Natural killer cell (primary cell): ENCODE data around the gene SHISAL1. TPM values are rescaled to one million over a fixed set of nuclear protein-coding genes. Genes with fewer than 3 reads are reported as not detected.
"Not testable (repeated sequence)": the region's sequence is repeated elsewhere in the genome, so short reads cannot be mapped to it uniquely, and the experiment has no call there.

ENCODE experiments used
- ATAC-seq, 3 donors: fragments of 150-1000 bp in 2 of 3; fragments of 200-7000 bp in 1 of 3; cut with Tn5 transposase; 1 replicate in 1 of 3; 2 replicates in 2 of 3; pipeline ENCODE4 v1.10.0; 2021; ENCODE audit warnings: mild to moderate bottlenecking in 2 of 3, moderate library complexity in 2 of 3
- DNase-seq, 2 donors: peaks; one replicate each; pipeline versions ENCODE4 v3.0.0 to v3.0.0-alpha.2; 2013 to 2021; ENCODE audit warnings: mixed read lengths in 1 of 2
- H3K27ac ChIP-seq: one replicate; pipeline ENCODE4 v1.5.1; 2013; ENCODE audit warnings: mild to moderate bottlenecking, low read length
- H3K27me3 ChIP-seq: one replicate; pipeline ENCODE4 v1.6.1; 2013; ENCODE audit warnings: low read length; ENCODE audit not compliant: control insufficient read depth, insufficient read depth
- H3K36me3 ChIP-seq: one replicate; pipeline ENCODE4 v1.6.1; 2013; ENCODE audit warnings: low read length; ENCODE audit not compliant: control insufficient read depth, insufficient read depth
- H3K4me1 ChIP-seq: one replicate; pipeline ENCODE4 v1.6.1; 2013; ENCODE audit warnings: low read length; ENCODE audit not compliant: control insufficient read depth, insufficient read depth
- H3K4me3 ChIP-seq: one replicate; pipeline ENCODE4 v1.5.1; 2013; ENCODE audit warnings: low read length
- H3K9me3 ChIP-seq: one replicate; pipeline ENCODE4 v1.6.1; 2013; ENCODE audit warnings: low read length; ENCODE audit not compliant: control insufficient read depth, insufficient read depth
- H3K27ac Mint-ChIP-seq, 2 donors: one replicate each; pipeline ENCODE4 v1.8.0; 2022; ENCODE audit warnings: mild to moderate bottlenecking in 2 of 2, mixed read lengths in 2 of 2, moderate library complexity in 1 of 2
- H3K27me3 Mint-ChIP-seq, 2 donors: one replicate each; pipeline ENCODE4 v1.8.0; 2022; ENCODE audit warnings: low read depth in 2 of 2, mixed read lengths in 2 of 2
- H3K36me3 Mint-ChIP-seq: one replicate; pipeline ENCODE4 v1.8.0; 2022; ENCODE audit warnings: mixed read lengths
- H3K4me1 Mint-ChIP-seq, 2 donors: one replicate each; pipeline ENCODE4 v1.8.0; 2022; ENCODE audit warnings: mixed read lengths in 2 of 2
- H3K4me3 Mint-ChIP-seq: one replicate; pipeline ENCODE4 v1.8.0; 2022; ENCODE audit warnings: mild to moderate bottlenecking, moderate library complexity, mixed read lengths
- H3K9me3 Mint-ChIP-seq, 2 donors: one replicate each; pipeline ENCODE4 v1.8.0; 2022; ENCODE audit warnings: mixed read lengths in 2 of 2
- WGBS: methylation state at CpG from one replicate; pipeline ENCODE4 v1.1.7; 2013; ENCODE audit warnings: missing lambda C conversion rate; ENCODE audit not compliant: insufficient coverage; 5-methylcytosine and 5-hydroxymethylcytosine counted together
- intact Hi-C: fragments of 100-400 bp; cut with micrococcal nuclease; formaldehyde crosslinking; loops from one replicate; pipeline ENCODE4 v1.14.2; 2022
- total RNA-seq, 4 donors: library from RNA; stranded (reverse); fragments of 120-200 nt in 1 of 4; gene quantifications; one replicate each; pipeline versions ENCODE4 v1.2.3 to v1.2.4, GENCODE V29; 2013 to 2022
- TF ChIP-seq, protein P1 (sequence below): fragments of 200-600 bp; IDR thresholded peaks from one replicate; pipeline ENCODE4 v1.8.0; 2022; ENCODE audit warnings: antibody characterized with exemption

The SHISAL1 gene
- total RNA-seq, 3 donors from 2014 or later (not counting 1 experiment from before 2014, with no cell fraction given), result not detected

DNA sequence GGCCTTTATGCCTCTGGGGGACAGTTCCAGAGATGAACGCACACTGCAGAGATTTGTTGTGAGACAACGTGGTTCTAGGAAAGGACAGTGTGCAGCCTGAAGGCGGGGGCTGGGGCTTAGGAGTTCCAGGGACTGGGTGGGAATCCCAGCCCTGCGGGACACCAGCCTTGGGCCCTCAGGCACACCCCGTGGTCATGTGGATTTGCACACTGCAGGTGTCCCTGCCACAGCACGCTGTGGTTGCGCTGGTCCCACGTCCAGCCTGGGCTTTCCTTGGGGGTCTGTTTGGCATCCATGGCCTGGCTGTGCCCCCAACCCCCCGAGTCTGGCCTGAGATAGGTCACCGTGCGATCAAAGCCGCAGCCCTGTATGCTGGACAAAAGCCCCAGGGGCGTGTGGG is 7.3 kb downstream of the SHISAL1 start:
- intact Hi-C loops, result no loop called here
- no peaks in the 10 kb centered on the region for H3K4me1 Mint-ChIP-seq
- DNase-seq (no peak), ATAC-seq (no peak)
- H3K9me3 Mint-ChIP-seq, result no peaks in the 10 kb centered on the region
- H3K27me3 Mint-ChIP-seq, result no peaks in the 10 kb centered on the region
- no peaks in the 10 kb centered on the region for H3K36me3 ChIP-seq
- no peak overlapping the region for H3K27ac ChIP-seq
- H3K4me3 ChIP-seq, result no peak overlapping the region
- TF ChIP-seq, protein P1, sequence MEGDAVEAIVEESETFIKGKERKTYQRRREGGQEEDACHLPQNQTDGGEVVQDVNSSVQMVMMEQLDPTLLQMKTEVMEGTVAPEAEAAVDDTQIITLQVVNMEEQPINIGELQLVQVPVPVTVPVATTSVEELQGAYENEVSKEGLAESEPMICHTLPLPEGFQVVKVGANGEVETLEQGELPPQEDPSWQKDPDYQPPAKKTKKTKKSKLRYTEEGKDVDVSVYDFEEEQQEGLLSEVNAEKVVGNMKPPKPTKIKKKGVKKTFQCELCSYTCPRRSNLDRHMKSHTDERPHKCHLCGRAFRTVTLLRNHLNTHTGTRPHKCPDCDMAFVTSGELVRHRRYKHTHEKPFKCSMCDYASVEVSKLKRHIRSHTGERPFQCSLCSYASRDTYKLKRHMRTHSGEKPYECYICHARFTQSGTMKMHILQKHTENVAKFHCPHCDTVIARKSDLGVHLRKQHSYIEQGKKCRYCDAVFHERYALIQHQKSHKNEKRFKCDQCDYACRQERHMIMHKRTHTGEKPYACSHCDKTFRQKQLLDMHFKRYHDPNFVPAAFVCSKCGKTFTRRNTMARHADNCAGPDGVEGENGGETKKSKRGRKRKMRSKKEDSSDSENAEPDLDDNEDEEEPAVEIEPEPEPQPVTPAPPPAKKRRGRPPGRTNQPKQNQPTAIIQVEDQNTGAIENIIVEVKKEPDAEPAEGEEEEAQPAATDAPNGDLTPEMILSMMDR, result no peak
- 81% methylated on average over 13 of the region's 13 CpGs for WGBS
- H3K27me3 ChIP-seq, result no peaks in the 10 kb centered on the region
- H3K4me3 Mint-ChIP-seq, result no peak overlapping the region
- H3K36me3 Mint-ChIP-seq, result no peaks in the 10 kb centered on the region
- no peak overlapping the region for H3K27ac Mint-ChIP-seq
- H3K4me1 ChIP-seq, result no peaks in the 10 kb centered on the region
- no peaks in the 10 kb centered on the region for H3K9me3 ChIP-seq

- H3K9me3 Mint-ChIP-seq, result no peaks in the 10 kb centered on the region
Measured at GRCh38 chr22:44304911-44305310, 7.8 kb downstream of the SHISAL1 start.

GRCh38 chr22:44304354-44304753 is 8.4 kb downstream of the SHISAL1 start:
- H3K27me3 Mint-ChIP-seq, result peaks cover 0 to 4% of the 10 kb centered on the region in 2 donors
- H3K36me3 Mint-ChIP-seq, result no peaks in the 10 kb centered on the region
- no peaks in the 10 kb centered on the region for H3K27me3 ChIP-seq
- H3K27ac Mint-ChIP-seq, result no peak overlapping the region
- WGBS, result 85% methylated on average over 9 of the region's 9 CpGs
- no peak overlapping the region for H3K4me3 Mint-ChIP-seq
- H3K4me3 ChIP-seq, result no peak overlapping the region
- TF ChIP-seq, protein P1, result no peak
- no peaks in the 10 kb centered on the region for H3K4me1 Mint-ChIP-seq
- no peaks in the 10 kb centered on the region for H3K4me1 ChIP-seq
- DNase-seq, result no peak
- intact Hi-C loops, result no loop called here
- H3K27ac ChIP-seq, result no peak overlapping the region
- H3K9me3 Mint-ChIP-seq, result no peaks in the 10 kb centered on the region
- no peaks in the 10 kb centered on the region for H3K36me3 ChIP-seq
- no peaks in the 10 kb centered on the region for H3K9me3 ChIP-seq
- ATAC-seq, result no peak

More at GRCh38 chr22:44304911-44305310, 7.8 kb downstream of the SHISAL1 start:
- DNase-seq (no peak), ATAC-seq (no peak)
- no peaks in the 10 kb centered on the region for H3K27me3 ChIP-seq
- H3K36me3 ChIP-seq, result no peaks in the 10 kb centered on the region
- TF ChIP-seq, protein P1, result no peak
- H3K4me3 ChIP-seq, result no peak overlapping the region
- 88% methylated on average over 2 of the region's 2 CpGs for WGBS
- intact Hi-C loops, result no loop called here
- H3K36me3 Mint-ChIP-seq, result no peaks in the 10 kb centered on the region
- H3K4me1 ChIP-seq, result no peaks in the 10 kb centered on the region
- no peak overlapping the region for H3K27ac Mint-ChIP-seq
- no peaks in the 10 kb centered on the region for H3K9me3 ChIP-seq
- no peak overlapping the region for H3K4me3 Mint-ChIP-seq
- no peaks in the 10 kb centered on the region for H3K4me1 Mint-ChIP-seq
- peaks cover 0 to 1% of the 10 kb centered on the region in 2 donors for H3K27me3 Mint-ChIP-seq
- H3K27ac ChIP-seq, result no peak overlapping the region

DNA sequence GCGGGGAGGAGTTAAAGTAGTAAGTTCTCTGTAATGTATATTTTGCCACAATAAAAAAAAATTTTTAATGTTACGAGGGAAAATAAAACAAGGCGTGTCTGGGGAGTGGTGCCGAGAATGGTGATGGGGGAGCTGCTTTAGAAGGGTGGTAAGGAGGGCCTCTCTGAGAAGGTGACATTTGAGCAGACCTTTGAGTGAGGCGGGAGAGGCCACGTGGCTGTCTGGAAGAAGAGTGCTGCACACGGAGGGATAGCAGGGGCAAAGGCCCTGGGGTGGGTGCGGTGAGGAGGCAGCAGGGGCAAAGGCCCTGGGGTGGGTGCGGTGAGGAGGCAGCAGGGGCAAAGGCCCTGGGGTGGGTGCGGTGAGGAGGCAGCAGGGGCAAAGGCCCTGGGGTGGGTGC is 10.4 kb downstream of the SHISAL1 start:
- H3K36me3 ChIP-seq, H3K4me3 ChIP-seq, ATAC-seq, H3K9me3 ChIP-seq, H3K27ac ChIP-seq, H3K4me1 ChIP-seq, H3K27ac Mint-ChIP-seq, H3K36me3 Mint-ChIP-seq, H3K4me1 Mint-ChIP-seq, H3K27me3 Mint-ChIP-seq, H3K27me3 ChIP-seq, DNase-seq, H3K4me3 Mint-ChIP-seq, H3K9me3 Mint-ChIP-seq, intact Hi-C loops: not testable (repeated sequence)
- WGBS, result 93% methylated on average over 7 of the region's 10 CpGs
